Right atrium auricular region (tissue), 2 donors: ENCODE measurements around the gene CLN5. TPM values are rescaled to one million over a fixed set of nuclear protein-coding genes. Genes with fewer than 3 reads are reported as not detected.
"Not testable (repeated sequence)": the region's sequence is repeated elsewhere in the genome, so short reads cannot be mapped to it uniquely, and the experiment has no call there.

Source experiments
- DNase-seq: peaks from one replicate; pipeline ENCODE4 v3.0.0-alpha.2; 2019; ENCODE audit warnings: low spot score
- H3K27ac ChIP-seq, 2 donors: fragments of 200-600 bp; sonication (generic); 1 replicate in 1 of 2; 2 replicates in 1 of 2; pipeline ENCODE4 v1.5.1; 2016 to 2019
- H3K27me3 ChIP-seq, 2 donors: fragments of 200-600 bp; sonication (generic); one replicate each; pipeline versions ENCODE4 v1.5.1 to v1.6.0; 2017 to 2019
- H3K36me3 ChIP-seq: fragments of 200-600 bp; sonication (generic); one replicate; pipeline ENCODE4 v1.5.1; 2016
- H3K4me1 ChIP-seq, 2 donors: fragments of 200-600 bp; sonication (generic); one replicate each; pipeline versions ENCODE4 v1.5.1 to v1.6.0; 2017 to 2019
- H3K4me3 ChIP-seq, 2 donors: fragments of 200-600 bp; sonication (generic); 1 replicate in 1 of 2; 2 replicates in 1 of 2; pipeline ENCODE4 v1.5.1; 2017 to 2019; ENCODE audit warnings: mild to moderate bottlenecking in 1 of 2, moderate library complexity in 1 of 2
- H3K9me3 ChIP-seq, 2 donors: fragments of 200-600 bp; sonication (generic); one replicate each; pipeline ENCODE4 v1.5.1; 2019
- CTCF ChIP-seq, 2 donors: fragments of 200-600 bp; sonication (generic); IDR thresholded peaks; one replicate each; pipeline ENCODE4 v1.5.1; 2019; ENCODE audit warnings: antibody characterized with exemption in 2 of 2
- total RNA-seq, 2 donors: library from RNA; depleted of rRNA; stranded (reverse); fragments of >200 nt; gene quantifications; one replicate each; pipeline ENCODE4 v1.1.0, GENCODE V29; 2016

The CLN5 gene
- total RNA-seq, 2 donors from 2014 or later = 15.8 to 18.4 TPM

GRCh38 chr13:77002590-77003190 is 10.8 kb downstream of the CLN5 start:
- Histone ChIP-seq H3K4me1 (peaks cover 0 to 17% of the 10 kb centered on the region in 2 donors), H3K27ac (peak overlapping the region in 1 of 2 donors; percentile 8)

GRCh38 chr13:77008337-77008736 is 16.5 kb downstream of the CLN5 start:
- not testable (repeated sequence) for H3K27me3 ChIP-seq, H3K4me3 ChIP-seq, H3K9me3 ChIP-seq, DNase-seq
- peaks cover 0 to 13% of the 10 kb centered on the region in 2 donors for H3K4me1 ChIP-seq
- H3K36me3 ChIP-seq = peaks cover 51% of the 10 kb centered on the region
- H3K27ac ChIP-seq = peak overlapping the region in 1 of 2 donors; percentile 39

More at GRCh38 chr13:77002590-77003190, 10.8 kb downstream of the CLN5 start:
- H3K9me3 ChIP-seq = no peaks in the 10 kb centered on the region
- DNase-seq = no peak
- H3K4me3 ChIP-seq = no peak overlapping the region
- TF ChIP-seq CTCF (IDR thresholded peaks at IDR 0.05) = peak in 1 of 2 donors; percentile 70
- peaks cover 55% of the 10 kb centered on the region for H3K36me3 ChIP-seq
- H3K27me3 ChIP-seq = no peaks in the 10 kb centered on the region

GRCh38 chr13:77009011-77009410 is 17.1 kb downstream of the CLN5 start:
- Histone ChIP-seq H3K4me3 (no peak overlapping the region), H3K4me1 (peaks cover 0 to 13% of the 10 kb centered on the region in 2 donors), H3K27me3 (no peaks in the 10 kb centered on the region), H3K9me3 (no peaks in the 10 kb centered on the region), H3K36me3 (peaks cover 52% of the 10 kb centered on the region), H3K27ac (peak overlapping the region in 1 of 2 donors; percentile 39)
- no peak for TF ChIP-seq CTCF (IDR thresholded peaks at IDR 0.05)
- no peak for DNase-seq

DNA sequence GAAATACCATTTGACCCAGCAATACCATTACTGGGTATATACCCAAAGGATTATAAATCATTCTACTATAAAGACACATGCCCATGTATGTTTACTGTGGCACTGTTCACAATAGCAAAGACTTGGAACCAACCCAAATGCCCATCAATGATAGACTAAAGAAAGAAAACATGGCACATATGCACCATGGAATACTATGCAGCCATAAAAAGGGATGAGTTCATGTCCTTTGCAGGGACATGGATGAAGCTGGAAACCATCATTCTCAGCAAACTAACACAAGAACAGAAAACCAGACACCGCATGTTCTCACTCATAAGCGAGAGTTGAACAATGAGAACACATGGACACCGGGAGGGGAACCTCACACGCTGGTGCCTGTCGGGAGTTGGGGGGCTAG is 17.8 kb downstream of the CLN5 start:
- H3K4me3 ChIP-seq = not testable (repeated sequence)
- H3K4me1 ChIP-seq = peaks cover 0 to 18% of the 10 kb centered on the region in 2 donors

DNA sequence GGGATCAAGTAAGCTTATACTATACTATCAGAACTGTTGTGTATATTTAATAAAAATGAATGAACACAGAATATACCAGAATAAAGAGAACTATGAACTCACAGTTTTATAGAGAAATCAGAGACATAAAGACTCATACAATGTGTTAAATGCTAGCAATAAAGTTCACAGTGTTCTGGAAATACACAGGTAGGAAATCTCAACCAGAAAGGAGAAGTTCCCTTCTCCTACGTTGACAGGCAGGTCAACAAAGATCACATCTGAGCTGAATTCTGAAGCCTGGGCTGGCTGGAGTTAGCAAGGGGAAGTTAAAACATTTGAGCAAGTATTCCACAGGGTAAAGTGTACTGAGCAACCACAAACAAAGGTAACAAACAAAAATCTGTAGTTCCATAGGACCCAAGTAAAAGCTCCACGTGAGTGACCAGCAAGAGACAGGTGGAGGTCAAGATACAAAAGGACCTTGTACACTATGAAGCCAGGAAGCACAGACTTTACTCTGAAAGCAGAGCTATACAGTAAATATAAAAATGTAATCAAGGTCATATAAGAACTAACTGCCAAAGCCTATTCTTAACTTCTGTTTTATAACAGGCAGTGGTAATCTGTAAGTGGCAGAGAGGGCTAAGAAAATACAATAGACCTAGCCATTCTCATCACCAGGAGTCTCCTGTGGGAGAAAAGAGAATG is 22.1 kb downstream of the CLN5 start:
- Histone ChIP-seq H3K27me3 (no peaks in the 10 kb centered on the region), H3K4me3 (no peak overlapping the region), H3K36me3 (peaks cover 77% of the 10 kb centered on the region), H3K27ac (peak overlapping the region in 1 of 2 donors; percentile 20), H3K9me3 (no peaks in the 10 kb centered on the region), H3K4me1 (peaks cover 0 to 36% of the 10 kb centered on the region in 2 donors)
- DNase-seq = no peak
- TF ChIP-seq CTCF (IDR thresholded peaks at IDR 0.05) = no peak

More for the DNA sequence above, 17.8 kb downstream of the CLN5 start:
- H3K36me3 ChIP-seq = peaks cover 59% of the 10 kb centered on the region
- H3K9me3 ChIP-seq, H3K27ac ChIP-seq, DNase-seq, H3K27me3 ChIP-seq: not testable (repeated sequence)

DNA sequence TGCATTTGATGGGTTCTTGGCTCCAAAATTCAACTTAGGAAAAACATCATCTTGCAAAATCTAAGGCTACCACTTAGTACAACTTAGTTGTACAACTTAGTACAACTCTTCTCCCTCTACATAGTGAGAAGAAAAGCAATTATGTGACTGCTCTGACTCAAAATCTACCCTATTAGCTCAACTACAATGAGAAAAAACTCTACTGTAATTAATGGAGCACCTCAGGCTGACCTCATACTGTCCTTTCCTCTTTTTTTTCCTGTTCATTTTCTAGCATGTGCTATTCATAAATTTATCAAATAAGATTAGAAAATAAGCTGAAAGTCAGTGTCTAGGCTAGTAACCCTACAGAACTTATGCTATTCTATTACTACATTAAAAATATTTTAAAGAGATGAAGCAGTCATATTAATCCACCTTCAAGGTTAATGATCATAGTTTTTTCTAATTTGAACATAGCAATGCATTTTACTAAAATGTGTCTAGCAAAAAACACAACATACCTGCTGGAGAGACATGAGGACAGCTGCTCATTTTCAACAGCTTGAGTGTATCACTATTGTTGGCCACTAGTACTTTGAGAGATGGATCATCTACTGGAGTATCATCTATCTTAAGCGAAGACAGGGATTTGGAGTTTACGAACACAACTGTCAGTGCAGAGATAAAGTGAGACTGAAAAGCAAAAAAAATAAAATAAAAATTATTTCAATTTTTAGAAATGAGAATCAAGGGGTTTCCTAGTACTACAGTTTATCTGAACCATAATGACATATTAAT is 23.2 kb downstream of the CLN5 start:
- Histone ChIP-seq H3K4me3 (no peak overlapping the region), H3K4me1 (peaks cover 0 to 42% of the 10 kb centered on the region in 2 donors), H3K36me3 (peaks cover 68% of the 10 kb centered on the region), H3K9me3 (no peaks in the 10 kb centered on the region), H3K27ac (peak overlapping the region in 1 of 2 donors; percentile 65), H3K27me3 (no peaks in the 10 kb centered on the region)
- no peak for DNase-seq
- no peak for TF ChIP-seq CTCF (IDR thresholded peaks at IDR 0.05)
